CD14-positive monocyte (primary cell): ENCODE measurements around the gene NRDE2. TPM values are rescaled to one million over a fixed set of nuclear protein-coding genes. Genes with fewer than 3 reads are reported as not detected.

Experiments
- DNase-seq, 3 donors: peaks; one replicate each; pipeline ENCODE4 v3.0.0-alpha.2; 2011 to 2022
- H2AFZ ChIP-seq: 2 replicates; pipeline ENCODE4 v1.6.0; 2012; ENCODE audit warnings: mild to moderate bottlenecking, low read depth, low read length, inconsistent platforms; ENCODE audit not compliant: insufficient read depth, poor library complexity, severe bottlenecking
- H3K27ac ChIP-seq, 2 donors: 1 replicate in 1 of 2; 2 replicates in 1 of 2; pipeline ENCODE4 v1.5.1; 2012 to 2013; ENCODE audit warnings: low read length in 2 of 2, control low read depth in 1 of 2, inconsistent platforms in 1 of 2, low read depth in 1 of 2, mild to moderate bottlenecking in 1 of 2
- H3K27me3 ChIP-seq, 2 donors: one replicate each; pipeline versions ENCODE4 v1.6.0 to v1.6.1; 2011 to 2013; ENCODE audit warnings: low read length in 2 of 2; ENCODE audit not compliant: control insufficient read depth in 2 of 2, insufficient read depth in 2 of 2
- H3K36me3 ChIP-seq, 2 donors: replicated peaks in 1 of 2; 1 replicate in 1 of 2; 2 replicates in 1 of 2; pipeline versions ENCODE4 v1.5.1 to v1.6.1; 2012 to 2013; ENCODE audit warnings: low read length in 2 of 2, control low read depth in 1 of 2, inconsistent platforms in 1 of 2, mild to moderate bottlenecking in 1 of 2; ENCODE audit not compliant: insufficient read depth in 2 of 2, control insufficient read depth in 1 of 2
- H3K4me1 ChIP-seq, 2 donors: 1 replicate in 1 of 2; 2 replicates in 1 of 2; pipeline versions ENCODE4 v1.5.1 to v1.6.1; 2012 to 2013; ENCODE audit warnings: low read length in 2 of 2, control low read depth in 1 of 2, inconsistent platforms in 1 of 2, mild to moderate bottlenecking in 1 of 2, moderate library complexity in 1 of 2; ENCODE audit not compliant: insufficient read depth in 2 of 2, control insufficient read depth in 1 of 2
- H3K4me2 ChIP-seq: replicated peaks from 2 replicates; pipeline ENCODE3; 2012; ENCODE audit warnings: low read length, moderate library complexity, mild to moderate bottlenecking; ENCODE audit not compliant: poor library complexity, severe bottlenecking; ENCODE audit errors: extremely low read depth
- H3K4me3 ChIP-seq, 3 experiments: fragments of 200-600 bp in 1 of 3; sonication (generic) in 1 of 3; replicated peaks in 1 of 3; 1 replicate in 2 of 3; 2 replicates in 1 of 3; pipeline ENCODE4 v1.5.1; 2011 to 2013; ENCODE audit warnings: low read length in 3 of 3, mild to moderate bottlenecking in 3 of 3, control low read depth in 2 of 3, low read depth in 2 of 3, inconsistent platforms in 1 of 3, moderate library complexity in 1 of 3
- H3K79me2 ChIP-seq: 2 replicates; pipeline ENCODE4 v1.6.0; 2012; ENCODE audit warnings: mild to moderate bottlenecking, control low read depth, inconsistent platforms, low read length, moderate library complexity; ENCODE audit not compliant: insufficient read depth
- H3K9ac ChIP-seq: 2 replicates; pipeline ENCODE4 v1.6.0; 2017; ENCODE audit warnings: low read length, mild to moderate bottlenecking; ENCODE audit not compliant: insufficient read depth, poor library complexity, severe bottlenecking
- H3K9me3 ChIP-seq, 2 donors: replicated peaks in 1 of 2; 1 replicate in 1 of 2; 2 replicates in 1 of 2; pipeline versions ENCODE4 v1.5.1 to v1.6.1; 2012 to 2013; ENCODE audit warnings: low read length in 2 of 2, control low read depth in 1 of 2; ENCODE audit not compliant: control insufficient read depth in 1 of 2, insufficient read depth in 1 of 2
- H4K20me1 ChIP-seq: 2 replicates; pipeline ENCODE4 v1.6.0; 2012; ENCODE audit warnings: mild to moderate bottlenecking, low read length, control low read depth, moderate library complexity; ENCODE audit not compliant: insufficient read depth
- H3K27ac Mint-ChIP-seq, 7 donors: one replicate each; pipeline ENCODE4 v1.8.0; 2020; ENCODE audit warnings: mild to moderate bottlenecking in 7 of 7, mixed read lengths in 7 of 7, moderate library complexity in 6 of 7, inconsistent platforms in 2 of 7
- H3K27me3 Mint-ChIP-seq, 3 donors: one replicate each; pipeline ENCODE4 v1.8.0; 2021 to 2022; ENCODE audit warnings: low read depth in 3 of 3, mild to moderate bottlenecking in 3 of 3, mixed read lengths in 3 of 3, moderate library complexity in 3 of 3, inconsistent platforms in 1 of 3
- H3K36me3 Mint-ChIP-seq, 2 donors: one replicate each; pipeline ENCODE4 v1.8.0; 2020; ENCODE audit warnings: mixed read lengths in 2 of 2, inconsistent platforms in 1 of 2, mild to moderate bottlenecking in 1 of 2
- H3K4me1 Mint-ChIP-seq: one replicate; pipeline ENCODE4 v1.8.0; 2020; ENCODE audit warnings: mild to moderate bottlenecking, mixed read lengths
- H3K4me3 Mint-ChIP-seq, 2 donors: one replicate each; pipeline ENCODE4 v1.8.0; 2020; ENCODE audit warnings: mild to moderate bottlenecking in 2 of 2, mixed read lengths in 2 of 2, moderate library complexity in 1 of 2
- H3K9me3 Mint-ChIP-seq, 7 donors: one replicate each; pipeline ENCODE4 v1.8.0; 2020 to 2022; ENCODE audit warnings: mixed read lengths in 7 of 7, mild to moderate bottlenecking in 6 of 7, moderate library complexity in 6 of 7, inconsistent platforms in 2 of 7
- WGBS: methylation state at CpG from one replicate; pipeline ENCODE4 v1.1.5; 2013; ENCODE audit warnings: missing lambda C conversion rate; ENCODE audit not compliant: insufficient coverage; 5-methylcytosine and 5-hydroxymethylcytosine counted together
- intact Hi-C, 2 donors: fragments of 100-400 bp; cut with micrococcal nuclease; formaldehyde crosslinking; loops; one replicate each; pipeline versions ENCODE4 v1.15.0 to v1.15.1; 2023
- polyA plus RNA-seq, 3 donors: library from polyadenylated mRNA; depleted of rRNA in 1 of 3; unstranded in 2 of 3; stranded (reverse) in 1 of 3; fragments of 300-500 nt in 2 of 3; fragments of >200 nt in 1 of 3; fragmentation: Illumina TruSeq in 2 of 3; gene quantifications; 1 replicate in 2 of 3; 2 replicates in 1 of 3; pipeline ENCODE4 v1.2.3, GENCODE V29; 2012 to 2021
- TF ChIP-seq, protein P1 (sequence below): fragments of 200-600 bp; IDR thresholded peaks from one replicate; pipeline ENCODE4 v1.8.0; 2022; ENCODE audit warnings: antibody characterized with exemption, mild to moderate bottlenecking

The NRDE2 gene
- polyA plus RNA-seq, 3 donors, result 4.7 to 7.4 (median 6.7) TPM

DNA sequence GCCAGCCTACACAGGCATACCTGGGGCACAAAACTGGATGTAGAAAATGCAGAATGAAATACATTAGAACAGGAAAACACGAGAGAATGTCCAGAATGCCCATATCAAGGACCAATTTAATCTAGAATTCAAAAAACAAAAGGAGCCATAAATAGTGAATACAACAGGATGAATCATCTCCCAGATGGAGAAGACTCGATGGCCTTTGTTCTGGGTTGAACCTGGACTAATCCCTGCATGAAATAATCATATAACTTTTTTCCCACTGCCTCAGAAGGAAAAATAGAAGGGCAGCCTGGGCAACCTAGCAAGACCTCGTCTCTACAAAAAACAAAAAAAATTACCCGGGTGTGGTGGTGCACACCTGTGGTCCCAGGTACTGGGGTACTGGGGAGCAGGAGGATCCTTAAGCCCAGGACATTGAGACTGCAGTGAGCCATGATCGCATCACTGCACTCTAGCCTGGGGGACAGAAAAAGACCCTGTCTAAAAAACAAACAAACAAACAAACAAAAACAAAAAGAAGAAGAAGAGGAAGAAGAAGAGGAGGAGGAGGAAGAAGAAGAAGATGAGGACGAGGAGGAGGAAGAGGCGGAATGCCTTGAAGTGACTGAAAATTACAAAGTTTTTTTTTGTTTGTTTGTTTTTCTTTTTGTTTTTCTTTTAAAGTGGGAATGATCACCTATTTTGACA lies 30.3 kb upstream of the NRDE2 start:
- Histone ChIP-seq H3K9ac (no peak overlapping the region), H3K4me3 (no peak overlapping the region), H3K4me2 (no peak overlapping the region), H3K79me2 (no peaks in the 10 kb centered on the region), H4K20me1 (no peaks in the 10 kb centered on the region), H3K4me1 (no peaks in the 10 kb centered on the region), H3K36me3 (no peaks in the 10 kb centered on the region), H3K27me3 (no peaks in the 10 kb centered on the region), H3K9me3 (no peaks in the 10 kb centered on the region), H3K27ac (no peak overlapping the region), H2AFZ (no peak overlapping the region)
- no peak for DNase-seq
- no CpG with 5 or more reads among the region's 7 CpGs for WGBS
- Mint-ChIP-seq H3K9me3 (peaks cover 0 to 1% (median 0%) of the 10 kb centered on the region in 7 donors), H3K4me1 (no peaks in the 10 kb centered on the region), H3K36me3 (no peaks in the 10 kb centered on the region), H3K27ac (no peak overlapping the region), H3K4me3 (no peak overlapping the region), H3K27me3 (peaks cover 12 to 13% (median 12%) of the 10 kb centered on the region in 3 donors)
- intact Hi-C loops, result no loop called here
- TF ChIP-seq, protein P1, sequence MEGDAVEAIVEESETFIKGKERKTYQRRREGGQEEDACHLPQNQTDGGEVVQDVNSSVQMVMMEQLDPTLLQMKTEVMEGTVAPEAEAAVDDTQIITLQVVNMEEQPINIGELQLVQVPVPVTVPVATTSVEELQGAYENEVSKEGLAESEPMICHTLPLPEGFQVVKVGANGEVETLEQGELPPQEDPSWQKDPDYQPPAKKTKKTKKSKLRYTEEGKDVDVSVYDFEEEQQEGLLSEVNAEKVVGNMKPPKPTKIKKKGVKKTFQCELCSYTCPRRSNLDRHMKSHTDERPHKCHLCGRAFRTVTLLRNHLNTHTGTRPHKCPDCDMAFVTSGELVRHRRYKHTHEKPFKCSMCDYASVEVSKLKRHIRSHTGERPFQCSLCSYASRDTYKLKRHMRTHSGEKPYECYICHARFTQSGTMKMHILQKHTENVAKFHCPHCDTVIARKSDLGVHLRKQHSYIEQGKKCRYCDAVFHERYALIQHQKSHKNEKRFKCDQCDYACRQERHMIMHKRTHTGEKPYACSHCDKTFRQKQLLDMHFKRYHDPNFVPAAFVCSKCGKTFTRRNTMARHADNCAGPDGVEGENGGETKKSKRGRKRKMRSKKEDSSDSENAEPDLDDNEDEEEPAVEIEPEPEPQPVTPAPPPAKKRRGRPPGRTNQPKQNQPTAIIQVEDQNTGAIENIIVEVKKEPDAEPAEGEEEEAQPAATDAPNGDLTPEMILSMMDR, result no peak

GRCh38 chr14:90358359-90358758 lies 26.6 kb upstream of the NRDE2 start:
- no peak for DNase-seq
- Histone ChIP-seq H3K79me2 (no peaks in the 10 kb centered on the region), H3K9ac (no peak overlapping the region), H3K4me3 (no peak overlapping the region), H3K4me1 (no peaks in the 10 kb centered on the region), H3K9me3 (no peaks in the 10 kb centered on the region), H3K36me3 (no peaks in the 10 kb centered on the region), H3K27ac (no peak overlapping the region), H3K27me3 (no peaks in the 10 kb centered on the region), H3K4me2 (no peak overlapping the region), H2AFZ (no peak overlapping the region), H4K20me1 (no peaks in the 10 kb centered on the region)
- Mint-ChIP-seq H3K27ac (no peak overlapping the region), H3K36me3 (no peaks in the 10 kb centered on the region), H3K9me3 (peaks cover 0 to 3% (median 0%) of the 10 kb centered on the region in 7 donors), H3K4me3 (no peak overlapping the region), H3K27me3 (peaks cover 12 to 13% (median 12%) of the 10 kb centered on the region in 3 donors), H3K4me1 (no peaks in the 10 kb centered on the region)
- intact Hi-C loops, result no loop called here
- WGBS, result 89% methylated on average over 2 of the region's 4 CpGs
- TF ChIP-seq, protein P1, result no peak
